H1 (cell line): ENCODE measurements around the gene ZNF729. TPM values are rescaled to one million over a fixed set of nuclear protein-coding genes. Genes with fewer than 3 reads are reported as not detected.

Source experiments
- CTCF ChIA-PET: fragments of 300-600 bp; sonication (Branson Sonifier 250); formaldehyde crosslinking; loops from one replicate; lab custom pipeline; 2021; ENCODE audit not compliant: partially characterized antibody; lab: Charles Lee
- POLR2A ChIA-PET: fragments of 300-600 bp; sonication (Branson Sonifier 250); formaldehyde crosslinking; loops from one replicate; lab custom pipeline; 2021; ENCODE audit warnings: inconsistent platforms; ENCODE audit not compliant: partially characterized antibody; lab: Charles Lee
- DNase-seq, 2 experiments: peaks; one replicate each; pipeline versions ENCODE4 v3.0.0 to v3.0.0-alpha.2; 2010 to 2022; ENCODE audit warnings: low spot score in 2 of 2, low read depth in 1 of 2, mixed read lengths in 1 of 2
- FAIRE-seq: peaks from 2 replicates; lab custom pipeline; 2011; peaks lifted over from hg19 to GRCh38; lab: Jason Lieb, UNC
- H2AFZ ChIP-seq: 2 replicates; pipeline ENCODE4 v1.8.1; 2012; ENCODE audit warnings: low read length, inconsistent platforms
- H2AK5ac ChIP-seq: 2 replicates; pipeline ENCODE4 v1.6.1; 2013; ENCODE audit warnings: low read depth, low read length
- H2BK120ac ChIP-seq: replicated peaks from 2 replicates; pipeline ENCODE3; 2013; ENCODE audit warnings: low read depth, low read length, inconsistent platforms
- H2BK12ac ChIP-seq: 2 replicates; pipeline ENCODE4 v1.6.1; 2013; ENCODE audit warnings: low read depth, low read length
- H2BK15ac ChIP-seq: 2 replicates; pipeline ENCODE4 v1.6.1; 2013; ENCODE audit warnings: low read length
- H2BK20ac ChIP-seq: 2 replicates; pipeline ENCODE4 v1.6.1; 2013; ENCODE audit warnings: low read length
- H2BK5ac ChIP-seq: 2 replicates; pipeline ENCODE4 v1.6.1; 2013; ENCODE audit warnings: low read depth, low read length
- H3K14ac ChIP-seq: 2 replicates; pipeline ENCODE4 v1.6.1; 2013; ENCODE audit warnings: inconsistent platforms; ENCODE audit not compliant: insufficient read length
- H3K18ac ChIP-seq: 2 replicates; pipeline ENCODE4 v1.6.1; 2013; ENCODE audit warnings: low read length; ENCODE audit errors: extremely low read depth
- H3K23ac ChIP-seq: 2 replicates; pipeline ENCODE4 v1.6.1; 2013; ENCODE audit warnings: inconsistent platforms; ENCODE audit not compliant: insufficient read length
- H3K23me2 ChIP-seq: 2 replicates; pipeline ENCODE4 v1.6.1; 2013; ENCODE audit warnings: low read depth, low read length
- H3K27ac ChIP-seq: 2 replicates; pipeline ENCODE4 v1.6.1; 2011; ENCODE audit warnings: low read depth, low read length, inconsistent platforms
- H3K27me3 ChIP-seq, 4 experiments: replicated peaks in 1 of 4; 1 replicate in 1 of 4; 2 replicates in 3 of 4; pipeline versions ENCODE4 v1.6.1 to v1.8.1; 2011 to 2013; ENCODE audit warnings: low read length in 3 of 4, mild to moderate bottlenecking in 3 of 4, inconsistent platforms in 2 of 4, mixed read lengths in 2 of 4, moderate library complexity in 1 of 4; ENCODE audit not compliant: control insufficient read depth in 3 of 4, insufficient read depth in 3 of 4; ENCODE audit errors: extremely low read depth in 1 of 4
- H3K36me3 ChIP-seq, 4 experiments: 2 replicates each; pipeline versions ENCODE4 v1.6.1 to v1.8.1; 2011 to 2013; ENCODE audit warnings: mild to moderate bottlenecking in 4 of 4, low read length in 3 of 4, moderate library complexity in 2 of 4, control low read depth in 1 of 4, inconsistent platforms in 1 of 4; ENCODE audit not compliant: insufficient read depth in 4 of 4, control insufficient read depth in 2 of 4
- H3K4ac ChIP-seq: replicated peaks from 2 replicates; pipeline ENCODE3; 2013; ENCODE audit warnings: low read length, low read depth, mixed read lengths, inconsistent platforms; ENCODE audit not compliant: insufficient read length
- H3K4me1 ChIP-seq, 4 experiments: replicated peaks in 1 of 4; 1 replicate in 1 of 4; 2 replicates in 3 of 4; pipeline versions ENCODE4 v1.6.1 to v1.8.1; 2011 to 2013; ENCODE audit warnings: low read length in 3 of 4, inconsistent platforms in 2 of 4, mixed read lengths in 1 of 4; ENCODE audit not compliant: insufficient read depth in 4 of 4, control insufficient read depth in 3 of 4
- H3K4me2 ChIP-seq, 2 experiments: 2 replicates each; pipeline versions ENCODE4 v1.6.1 to v1.8.1; 2011 to 2013; ENCODE audit warnings: low read depth in 2 of 2, low read length in 2 of 2, control low read depth in 1 of 2, inconsistent platforms in 1 of 2, mild to moderate bottlenecking in 1 of 2; ENCODE audit not compliant: insufficient read depth in 1 of 2
- H3K4me3 ChIP-seq, 4 experiments: fragments of 200-600, 300-600 bp in 1 of 4; sonication (generic), shearing (Covaris generic), sonication (Bioruptor Twin) in 1 of 4; 2 replicates each; pipeline versions ENCODE4 v1.5.1 to v1.8.1; 2011 to 2016; ENCODE audit warnings: low read length in 4 of 4, low read depth in 3 of 4, control low read depth in 2 of 4, inconsistent platforms in 2 of 4, mild to moderate bottlenecking in 2 of 4, mixed read lengths in 1 of 4, moderate library complexity in 1 of 4; ENCODE audit not compliant: insufficient read depth in 2 of 4; ENCODE audit errors: extremely low read depth in 1 of 4
- H3K56ac ChIP-seq: replicated peaks from 2 replicates; pipeline ENCODE3; 2013; ENCODE audit warnings: low read depth, mild to moderate bottlenecking, mixed read lengths, low read length, inconsistent platforms; ENCODE audit not compliant: insufficient read length
- H3K79me1 ChIP-seq: 2 replicates; pipeline ENCODE4 v1.6.1; 2013; ENCODE audit warnings: low read depth, low read length, control low read depth
- H3K79me2 ChIP-seq, 2 experiments: 2 replicates each; pipeline versions ENCODE4 v1.6.1 to v1.8.1; 2012 to 2013; ENCODE audit warnings: low read length in 2 of 2, mild to moderate bottlenecking in 2 of 2, inconsistent platforms in 1 of 2; ENCODE audit not compliant: insufficient read depth in 2 of 2, control insufficient read depth in 1 of 2
- H3K9ac ChIP-seq, 4 experiments: replicated peaks in 1 of 4; 1 replicate in 1 of 4; 2 replicates in 3 of 4; pipeline versions ENCODE4 v1.6.1 to v1.8.1; 2011 to 2013; ENCODE audit warnings: low read depth in 3 of 4, low read length in 3 of 4, control low read depth in 2 of 4, mild to moderate bottlenecking in 2 of 4, moderate library complexity in 2 of 4, inconsistent platforms in 1 of 4; ENCODE audit errors: extremely low read depth in 1 of 4
- H3K9me3 ChIP-seq, 2 experiments: 2 replicates each; pipeline versions ENCODE4 v1.6.1 to v1.8.1; 2012 to 2013; ENCODE audit warnings: mild to moderate bottlenecking in 2 of 2, moderate library complexity in 2 of 2, control low read depth in 1 of 2, inconsistent platforms in 1 of 2, low read depth in 1 of 2, low read length in 1 of 2, mixed read lengths in 1 of 2; ENCODE audit not compliant: insufficient read depth in 2 of 2
- H4K20me1 ChIP-seq, 2 experiments: replicated peaks in 1 of 2; 2 replicates each; pipeline versions ENCODE3 to v1.8.1; 2011 to 2013; ENCODE audit warnings: inconsistent platforms in 2 of 2, low read length in 2 of 2, mild to moderate bottlenecking in 1 of 2; ENCODE audit not compliant: insufficient read depth in 2 of 2, control insufficient read depth in 1 of 2
- H4K5ac ChIP-seq: 2 replicates; pipeline ENCODE4 v1.6.1; 2013; ENCODE audit warnings: low read length, low read depth, mixed read lengths, inconsistent platforms; ENCODE audit not compliant: insufficient read length
- H4K8ac ChIP-seq: 2 replicates; pipeline ENCODE4 v1.8.0; 2013; ENCODE audit warnings: mild to moderate bottlenecking, moderate library complexity, low read length, inconsistent platforms; ENCODE audit not compliant: insufficient read depth; ENCODE audit errors: extremely low read depth
- H4K91ac ChIP-seq: replicated peaks from 2 replicates; pipeline ENCODE3; 2013; ENCODE audit warnings: low read length, mixed read lengths, inconsistent platforms; ENCODE audit not compliant: insufficient read length
- CREB1 ChIP-seq: IDR thresholded peaks from 2 replicates; pipeline ENCODE4 v1.6.1; 2012; ENCODE audit warnings: inconsistent platforms
- E2F6 ChIP-seq: IDR thresholded peaks from 2 replicates; pipeline ENCODE4 v1.6.1; 2012; ENCODE audit warnings: inconsistent platforms
- EGR1 ChIP-seq: IDR thresholded peaks from 2 replicates; pipeline ENCODE4 v1.6.1; 2011; ENCODE audit warnings: low read depth, low read length, borderline replicate concordance
- HDAC6 ChIP-seq: IDR thresholded peaks from one replicate; pipeline ENCODE4 v1.7.1; 2012; ENCODE audit warnings: low read depth, mild to moderate bottlenecking, inconsistent platforms, low read length, moderate library complexity
- NANOG ChIP-seq: IDR thresholded peaks from 2 replicates; pipeline ENCODE4 v1.6.1; 2011; ENCODE audit warnings: low read length, low read depth, mild to moderate bottlenecking, inconsistent platforms; ENCODE audit not compliant: insufficient read depth, poor library complexity, severe bottlenecking
- POLR2AphosphoS5 ChIP-seq: IDR thresholded peaks from 2 replicates; pipeline ENCODE4 v1.6.1; 2011; ENCODE audit warnings: low read depth, low read length
- RAD21 ChIP-seq, 2 experiments: IDR thresholded peaks in 1 of 2; conservative IDR thresholded peaks in 1 of 2; 2 replicates each; pipeline ENCODE4 v1.6.1; 2011; ENCODE audit warnings: low read depth in 2 of 2, low read length in 2 of 2, improper control_type of control experiment in 1 of 2, inconsistent platforms in 1 of 2, mild to moderate bottlenecking in 1 of 2, moderate library complexity in 1 of 2
- TAF1 ChIP-seq: IDR thresholded peaks from 2 replicates; pipeline ENCODE4 v1.6.1; 2011; ENCODE audit warnings: mild to moderate bottlenecking, low read depth, low read length
- USF2 ChIP-seq: IDR thresholded peaks from 2 replicates; pipeline ENCODE4 v1.6.1; 2011; ENCODE audit warnings: low read length, improper control_type of control experiment
- polyA plus RNA-seq, 7 experiments: library from polyadenylated mRNA; depleted of rRNA in 3 of 7; stranded (reverse) in 5 of 7; unstranded in 2 of 7; fragments of >200 nt in 5 of 7; fragments of 200-250 nt in 2 of 7; gene quantifications; 1 replicate in 5 of 7; 2 replicates in 1 of 7; 4 replicates in 1 of 7; pipeline versions ENCODE4 v1.2.1 to v1.2.3, GENCODE V29; 2011 to 2013; ENCODE audit warnings: missing spikeins in 2 of 7, mixed read lengths in 2 of 7
- total RNA-seq: library from RNA; stranded (reverse); fragmentation: NEBNext Ultra II Directional; extraction: Animal tissue kit (Norgen Biotek cat#: 25700); gene quantifications from 2 replicates; pipeline ENCODE4 v1.2.1, GENCODE V29; 2021

ZNF729 gene
- total and polyA plus RNA-seq, 2 of the 8 experiments (the other 6 are each of a cell fraction or from before 2014, with no cell fraction given) = not detected

- POLR2A ChIA-PET = no interaction called here
- Histone ChIP-seq H2BK15ac (no peak overlapping the region), H3K23ac (no peak overlapping the region), H3K18ac (no peak overlapping the region), H4K5ac (no peak overlapping the region), H4K8ac (no peak overlapping the region), H3K4me2 (no peak overlapping the region), H4K91ac (no peak overlapping the region), H3K27ac (no peak overlapping the region), H3K23me2 (no peaks in the 10 kb centered on the region), H3K14ac (no peak overlapping the region), H3K4me3 (no peak overlapping the region), H2AK5ac (no peak overlapping the region), H2BK120ac (no peak overlapping the region), H3K56ac (no peak overlapping the region), H3K4me1 (no peaks in the 10 kb centered on the region), H2BK5ac (no peak overlapping the region), H3K27me3 (no peaks in the 10 kb centered on the region), H3K9me3 (peaks cover 61 to 88% of the 10 kb centered on the region in 2 experiments), H3K79me2 (no peaks in the 10 kb centered on the region), H3K9ac (no peak overlapping the region), H2AFZ (no peak overlapping the region), H2BK12ac (no peak overlapping the region), H3K4ac (no peak overlapping the region), H3K36me3 (no peaks in the 10 kb centered on the region), H4K20me1 (no peaks in the 10 kb centered on the region), H2BK20ac (no peak overlapping the region), H3K79me1 (no peaks in the 10 kb centered on the region)
- no peak for TF ChIP-seq CREB1
- TF ChIP-seq USF2 = no peak
- no peak for TF ChIP-seq E2F6
- TF ChIP-seq NANOG = no peak
- no peak for TF ChIP-seq EGR1
- no peak for TF ChIP-seq HDAC6
- TF ChIP-seq TAF1 = no peak
- TF ChIP-seq POLR2AphosphoS5 = no peak
- TF ChIP-seq RAD21 (IDR thresholded peaks at IDR 0.05 in 1 of 2, conservative IDR thresholded peaks at IDR 0.05 in 1 of 2; ENCODE audit: low read depth in 2 of 2, low read length in 2 of 2) = no peak
- FAIRE-seq (no peak), DNase-seq (no peak)
- CTCF ChIA-PET = no interaction called here
Measured at GRCh38 chr19:22257916-22258315, 28.3 kb upstream of the ZNF729 start.
